ENCODE measurements around the gene CLCN6.

The CLCN6 gene

DNA sequence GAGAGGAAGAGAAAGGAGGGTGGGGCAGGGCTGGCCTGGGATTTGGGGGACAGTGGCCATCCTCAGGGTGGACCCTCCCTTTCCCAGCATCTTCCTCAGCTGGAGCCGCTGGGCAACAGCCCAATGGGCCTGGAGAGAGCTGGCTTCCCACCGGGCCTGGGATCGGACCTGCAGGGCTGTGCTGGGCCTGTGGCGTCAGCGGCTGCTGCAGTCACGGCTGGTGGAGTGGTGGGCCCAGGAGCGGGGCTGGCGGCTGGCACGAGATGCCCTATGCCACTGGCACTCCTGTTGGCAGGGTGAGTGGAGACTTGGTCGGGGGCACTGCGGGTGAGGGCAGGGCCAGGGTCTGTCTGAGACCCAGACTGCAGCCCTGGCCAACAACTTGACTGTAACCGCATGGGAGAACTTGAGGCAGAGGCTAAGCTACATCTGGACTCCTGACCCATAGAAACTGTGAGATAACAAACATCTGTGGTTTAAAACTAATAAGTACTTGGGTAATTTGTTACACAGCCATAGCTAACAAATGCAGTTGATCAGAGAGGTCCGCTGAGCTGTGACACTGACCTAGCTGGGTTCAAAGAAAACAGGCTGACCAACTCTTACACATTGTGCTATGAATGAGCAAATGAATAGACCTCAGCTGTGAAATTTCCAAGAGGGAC, 26.1 kb upstream of the CLCN6 start:
- DNase-seq = no peak

DNA sequence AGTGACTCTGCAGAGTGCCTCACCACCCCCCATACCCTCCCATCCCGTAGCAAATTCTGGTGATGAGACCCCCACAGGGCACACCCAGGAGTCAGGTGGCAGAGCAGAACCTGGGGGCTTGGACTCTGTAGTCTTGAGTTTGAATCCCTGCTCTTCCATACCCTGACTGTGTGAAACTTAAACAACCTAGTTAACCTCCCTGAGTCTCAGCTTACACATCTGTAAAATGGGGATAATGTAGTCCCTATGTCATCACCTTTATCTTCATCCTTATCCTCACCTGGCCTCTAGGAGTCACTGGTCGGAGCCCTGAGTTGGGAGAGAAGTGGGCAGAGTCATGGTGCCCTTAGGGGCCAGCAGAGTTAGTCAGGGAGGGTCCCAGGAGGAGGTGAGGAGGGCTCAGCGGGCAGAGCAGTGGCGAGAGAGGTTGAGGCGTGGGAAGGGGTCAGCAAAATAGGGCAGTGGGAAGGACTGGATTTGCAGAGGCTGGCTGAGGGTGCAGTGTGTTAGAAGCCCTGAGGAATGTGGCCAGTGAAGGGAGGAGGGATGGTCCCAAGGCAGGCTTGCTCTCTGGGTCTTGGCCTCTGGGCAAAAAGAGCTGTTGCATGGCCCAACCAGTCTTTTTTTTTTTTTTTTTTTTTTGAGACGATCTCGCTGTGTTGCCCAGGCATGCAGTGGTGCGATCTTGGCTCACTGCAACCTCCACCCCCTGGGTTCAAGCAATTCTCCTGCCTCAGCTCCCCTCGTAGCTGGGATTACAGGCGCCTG, 25.4 kb upstream of the CLCN6 start:
- no peak for DNase-seq

DNA sequence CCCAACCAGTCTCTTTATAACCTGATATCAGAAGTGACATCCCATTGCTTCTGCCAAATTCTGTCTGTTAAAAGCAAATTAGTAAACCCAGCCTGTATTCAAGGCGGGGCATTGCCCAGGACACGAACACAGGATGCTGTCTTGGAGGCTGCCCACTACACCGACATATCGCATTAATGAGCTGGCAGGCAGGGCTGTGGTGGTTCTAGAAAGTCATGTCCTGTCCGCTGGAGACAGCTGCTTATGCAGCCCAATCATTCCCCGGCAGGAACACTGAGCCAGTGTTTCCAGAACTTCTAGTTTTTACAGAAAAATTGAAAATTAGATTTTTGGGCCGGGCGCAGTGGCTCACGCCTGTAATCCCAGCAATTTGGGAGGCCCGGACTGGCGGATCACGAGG, 24.7 kb upstream of the CLCN6 start:
- no peak for DNase-seq

DNA sequence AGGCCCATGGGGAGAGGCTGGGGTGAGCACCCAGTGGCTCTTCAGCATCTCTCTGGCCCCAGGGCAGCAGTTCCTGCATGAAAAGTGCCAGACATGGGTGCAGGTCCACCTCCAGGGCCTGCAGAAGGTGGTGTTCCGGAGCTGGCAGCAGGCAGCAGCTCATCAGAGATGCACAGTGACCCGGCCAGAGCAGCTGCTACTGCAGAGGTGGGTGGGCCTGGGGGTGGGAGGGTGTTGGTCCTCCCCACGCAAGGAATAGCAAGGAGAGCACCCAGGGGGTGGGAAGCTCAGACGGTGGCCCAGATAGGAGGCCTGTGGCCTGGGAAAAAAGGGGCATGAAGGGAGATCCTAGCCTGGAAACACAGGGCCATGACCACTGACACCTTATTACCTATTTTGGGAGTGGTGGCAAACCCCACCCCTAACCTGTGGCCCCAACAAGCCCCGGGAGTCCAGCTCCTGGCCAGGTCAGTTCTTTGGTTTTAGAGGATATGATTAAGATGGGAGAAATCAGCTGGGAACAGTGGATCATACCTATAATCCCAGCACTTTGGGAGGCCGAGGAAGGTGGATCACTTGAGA, 23.8 kb upstream of the CLCN6 start:
- no peak for DNase-seq

DNA sequence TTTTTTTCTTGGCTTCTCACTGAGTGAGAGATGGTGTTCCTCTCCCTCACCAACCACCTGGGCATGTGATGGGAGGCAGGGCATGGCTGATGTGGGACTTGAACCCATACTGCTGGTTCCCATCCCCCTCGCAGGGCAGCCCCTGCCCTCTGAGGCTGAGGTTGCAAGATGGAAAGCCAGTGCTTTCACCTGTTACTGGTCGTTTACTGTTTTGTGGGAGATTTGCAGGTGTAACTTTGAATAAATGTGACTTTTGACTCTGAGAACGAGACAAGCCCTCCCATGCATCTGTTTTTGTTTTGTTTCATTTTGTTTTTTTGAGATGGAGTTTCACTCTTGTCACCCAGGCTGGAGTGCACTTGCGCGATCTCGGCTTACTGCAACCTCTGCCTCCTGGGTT, 22.4 kb upstream of the CLCN6 start:
- no peak for DNase-seq

DNA sequence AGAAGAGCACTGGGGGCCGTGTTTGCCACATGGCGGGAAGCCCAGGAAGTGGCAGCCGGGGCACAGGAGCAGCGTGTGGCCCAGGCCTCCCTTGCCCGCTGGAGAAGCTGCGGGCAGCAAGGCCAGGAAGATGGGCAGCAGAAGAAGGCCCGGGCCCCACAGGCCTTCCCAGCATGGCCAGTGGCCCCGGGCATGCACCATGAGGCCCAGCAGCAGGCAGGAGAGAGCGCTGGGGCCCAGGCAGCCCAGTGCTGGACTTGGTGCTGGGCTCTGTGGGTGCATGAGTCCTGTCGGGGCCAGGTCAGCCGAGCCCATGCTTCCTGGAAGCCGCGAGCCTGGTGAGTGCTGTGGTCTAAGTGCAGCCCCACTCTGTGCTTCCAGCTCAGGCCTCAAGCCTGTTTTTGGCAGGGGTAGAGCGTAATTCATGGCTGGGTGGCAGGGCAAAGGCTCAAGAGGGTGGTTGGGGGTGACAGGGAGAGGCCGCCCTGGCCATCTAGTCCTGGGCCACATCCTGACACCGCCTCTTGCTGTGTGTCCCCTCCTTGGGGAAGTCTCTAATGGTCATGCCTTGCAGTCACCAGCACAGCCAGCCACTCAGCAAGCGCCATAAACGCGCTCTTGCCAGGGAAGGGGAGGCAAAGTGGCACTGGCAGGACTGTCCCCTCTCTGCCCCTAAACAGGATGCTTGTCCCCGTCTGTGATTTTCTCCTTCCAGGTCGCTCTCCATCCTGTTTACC, 21.6 kb upstream of the CLCN6 start:
- DNase-seq = no peak

DNA sequence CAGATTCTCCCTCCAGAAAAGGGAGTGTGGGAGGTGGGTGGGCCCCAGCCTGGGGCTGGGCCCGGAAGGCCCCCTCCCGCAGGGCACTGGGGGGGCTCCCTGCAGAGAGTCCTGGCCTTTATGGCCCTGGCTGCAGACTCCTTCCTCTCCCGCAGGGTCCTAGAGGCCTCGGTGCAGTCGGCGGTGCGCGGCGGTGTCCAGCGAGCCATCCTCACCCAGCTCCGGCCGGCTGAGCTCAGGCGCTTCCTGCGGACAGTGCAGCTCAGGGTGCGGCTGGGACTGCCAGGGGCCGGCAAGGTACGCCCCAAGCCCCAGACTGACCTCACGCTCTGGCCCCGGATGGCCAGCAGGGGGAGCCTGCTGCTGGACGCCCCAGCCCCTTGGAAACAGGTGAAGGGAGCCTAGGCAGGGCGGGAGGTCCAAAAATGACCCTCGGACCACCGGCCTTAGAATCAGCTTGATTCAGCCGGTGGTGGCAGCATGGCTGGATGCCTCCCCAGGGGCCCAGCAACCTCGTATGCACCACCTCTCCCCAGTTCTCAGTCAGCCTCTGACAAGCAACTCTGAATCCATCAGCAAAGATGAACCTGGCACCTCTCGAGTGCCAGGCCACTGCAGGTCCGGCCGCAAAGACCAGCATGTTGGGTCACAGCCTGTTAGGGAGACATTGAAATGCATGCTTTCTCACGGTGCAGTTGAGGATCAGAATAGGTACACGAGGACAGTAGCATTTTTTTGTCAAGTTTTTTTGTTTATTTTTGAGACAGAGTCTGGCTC, 20.8 kb upstream of the CLCN6 start:
- peak; percentile 56 for DNase-seq

DNA sequence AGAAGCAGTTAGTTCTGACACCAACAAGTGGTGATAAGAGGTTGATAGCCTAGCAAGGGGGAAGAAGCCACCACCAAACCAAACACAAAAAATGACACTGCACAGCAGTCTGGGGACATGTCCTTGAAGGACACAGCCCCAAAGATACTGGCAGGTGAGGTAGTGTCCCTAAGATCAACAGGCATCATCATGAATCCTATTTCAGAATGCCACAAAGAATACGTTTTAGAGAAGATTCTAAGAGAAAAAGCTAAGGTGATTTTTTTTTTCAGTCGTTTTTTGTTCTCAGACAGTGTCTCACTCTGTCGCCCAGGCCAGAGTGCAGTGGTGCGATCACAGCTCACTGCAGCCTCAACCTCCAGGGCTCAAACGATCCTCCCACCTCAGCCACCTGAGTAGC, 19.8 kb upstream of the CLCN6 start:
- no peak for DNase-seq

DNA sequence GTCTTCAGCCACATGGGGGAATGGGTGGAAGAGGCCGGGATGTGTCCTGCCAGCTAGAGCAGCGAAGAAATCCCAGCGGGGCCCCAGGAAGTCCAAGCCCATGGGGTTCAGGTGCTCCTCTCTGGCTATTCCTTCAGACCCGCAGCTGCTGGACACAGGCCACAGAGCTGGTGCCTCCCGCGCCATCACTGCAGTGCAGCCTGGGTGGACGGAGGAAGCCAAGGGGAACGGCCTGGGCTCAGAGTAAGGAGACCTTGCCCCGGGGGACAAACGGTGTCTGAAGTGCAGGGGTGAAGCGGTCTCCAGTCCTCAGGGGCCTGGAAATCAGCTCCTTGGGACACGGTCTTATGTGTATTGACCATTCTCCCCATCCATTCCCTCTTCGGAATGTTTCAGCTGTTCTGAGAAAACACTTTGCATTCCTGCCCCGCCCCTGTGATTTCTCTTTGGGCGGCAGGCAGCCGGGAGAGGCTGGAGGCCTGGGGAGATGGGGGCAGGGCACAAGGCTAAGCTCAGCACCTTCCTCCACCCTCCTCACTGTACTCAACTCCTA, 18.7 kb upstream of the CLCN6 start:
- no peak for DNase-seq

DNA sequence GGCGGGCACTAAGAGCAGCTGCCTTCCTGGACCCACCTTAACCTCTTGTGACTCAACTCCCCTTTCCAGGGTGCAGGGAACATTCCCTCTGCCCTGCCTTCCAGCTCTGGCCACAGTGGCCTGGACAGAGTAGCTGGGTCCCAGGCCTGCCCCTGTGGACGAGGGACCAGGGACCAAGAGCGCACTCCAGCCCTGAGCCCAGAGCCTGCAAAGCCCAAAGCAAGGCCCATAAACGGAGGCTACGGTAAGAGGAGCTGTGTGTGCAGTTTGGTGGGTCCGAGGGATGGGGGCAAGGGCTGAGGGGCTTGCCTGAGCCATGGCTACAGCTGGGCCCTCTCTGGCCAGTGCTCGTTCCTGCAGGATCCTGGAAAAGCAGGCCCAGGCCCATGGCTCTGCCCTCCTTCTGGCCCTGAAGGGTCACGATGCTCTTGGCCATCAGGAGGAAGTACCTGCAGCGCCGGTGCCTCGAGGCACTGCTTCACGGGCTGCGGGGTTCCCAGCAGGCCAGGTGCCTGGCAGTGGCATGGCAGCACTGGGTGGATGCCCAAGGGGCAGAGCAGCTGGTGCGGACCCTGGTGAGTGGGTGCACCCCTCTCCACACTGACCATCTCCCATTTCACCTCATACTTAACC, 18.1 kb upstream of the CLCN6 start:
- no peak for DNase-seq

DNA sequence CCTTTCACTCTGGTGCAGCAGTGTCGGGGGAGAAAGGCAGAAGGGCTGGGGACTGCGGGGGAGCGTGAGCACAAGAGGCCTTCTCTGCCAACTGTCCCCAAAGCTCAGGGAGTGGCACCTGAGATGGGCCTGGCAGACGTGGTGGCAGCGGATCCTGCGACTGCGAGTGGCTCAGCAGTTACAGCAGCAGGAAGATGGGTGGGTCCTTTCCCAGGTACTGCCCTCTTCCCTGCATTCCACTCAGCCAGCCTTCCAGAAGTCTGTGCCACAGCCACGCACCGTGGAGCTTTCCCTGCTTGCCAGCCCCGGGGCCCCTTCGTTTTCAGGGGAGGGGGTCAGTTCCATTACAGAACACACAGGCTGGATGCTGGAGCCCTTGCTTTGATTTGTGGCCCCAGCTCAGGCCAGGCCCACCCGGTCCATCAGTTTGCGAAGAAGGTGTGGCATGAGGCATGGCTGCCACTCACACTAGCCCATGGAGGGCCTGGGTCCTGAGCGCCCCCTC, 17.4 kb upstream of the CLCN6 start:
- DNase-seq = no peak

DNA sequence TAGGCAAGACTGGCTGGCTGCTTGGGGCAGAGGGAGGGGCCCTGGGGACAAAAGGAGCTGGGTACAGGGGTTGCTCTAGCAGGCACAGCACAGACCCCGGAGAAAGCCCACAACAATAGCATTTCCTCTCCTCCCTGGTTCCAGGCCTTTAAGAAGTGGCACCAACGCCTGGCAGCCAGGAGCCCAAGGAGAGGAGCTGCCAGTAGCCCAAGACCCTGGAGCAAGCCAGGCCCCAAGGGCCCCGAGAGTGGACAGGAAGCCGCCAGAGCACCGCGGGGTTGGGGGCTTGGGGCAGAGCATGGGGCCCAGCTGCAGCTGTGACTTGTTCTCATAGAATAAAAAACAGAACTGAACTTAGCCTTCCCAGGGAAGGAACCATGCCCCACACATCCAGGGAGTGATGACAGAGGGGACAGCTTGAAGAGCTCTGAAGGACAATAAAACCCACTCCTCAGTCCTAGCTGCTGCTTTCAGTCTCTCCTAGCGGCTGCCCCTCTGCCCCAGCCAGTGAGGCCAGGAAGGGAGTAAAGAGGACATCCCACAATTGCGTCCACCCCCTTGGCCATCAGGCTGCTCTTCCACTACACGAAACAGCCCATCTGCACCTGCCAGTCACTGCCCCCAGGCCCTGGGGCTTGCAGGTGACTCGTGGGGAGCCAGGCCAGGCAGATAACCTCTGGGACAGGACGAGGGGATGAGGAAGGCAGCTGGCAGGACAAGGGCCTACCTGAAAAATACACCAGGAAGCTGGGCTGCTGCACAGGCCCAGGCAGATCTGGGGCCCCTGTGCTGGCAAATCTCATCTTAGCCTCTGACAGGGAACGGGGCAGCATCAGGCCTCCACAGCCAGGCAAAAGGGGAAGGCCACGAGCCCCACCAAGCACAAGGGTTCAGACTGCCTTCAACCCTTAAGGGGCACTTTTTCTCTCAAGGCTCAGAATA, 16.6 kb upstream of the CLCN6 start:
- no peak for DNase-seq

DNA sequence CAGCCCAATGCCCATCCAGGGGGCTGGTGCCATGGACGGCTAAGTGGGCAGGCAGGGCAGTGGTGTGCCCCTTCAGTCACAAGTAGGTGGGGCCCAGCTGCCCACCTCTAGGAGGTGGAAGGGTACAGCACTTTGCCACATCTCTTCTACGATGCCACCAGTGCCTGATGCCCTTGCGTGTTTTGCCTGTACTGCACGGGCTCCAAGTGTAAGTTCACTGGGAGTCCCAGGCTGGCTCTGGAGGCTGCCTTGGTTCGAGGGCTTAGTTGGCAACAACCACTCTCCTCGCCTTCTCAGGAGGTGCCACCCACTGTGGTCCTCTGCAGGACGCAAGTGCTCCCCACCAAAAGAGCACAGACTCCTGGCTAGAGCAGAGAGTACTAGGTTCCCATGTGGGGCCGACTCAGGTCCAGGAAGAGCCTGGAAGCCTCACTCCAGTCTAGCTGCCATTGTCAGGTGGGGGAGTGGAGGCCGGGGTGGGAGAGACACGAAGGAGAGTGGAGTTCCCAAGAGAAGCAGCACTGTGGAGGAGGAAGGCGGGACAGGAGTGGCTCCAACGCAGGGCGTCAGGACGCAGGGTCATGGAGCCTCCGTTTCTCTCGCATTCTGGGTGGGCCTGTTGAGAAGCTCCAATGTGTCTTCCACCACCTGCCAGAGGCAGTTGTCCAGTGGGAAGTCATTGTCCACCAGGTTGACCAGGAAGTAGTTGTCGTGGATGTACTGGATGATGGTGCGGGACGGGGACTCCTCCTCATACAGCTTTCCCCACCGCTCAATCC, 15.7 kb upstream of the CLCN6 start:
- DNase-seq = no peak

DNA sequence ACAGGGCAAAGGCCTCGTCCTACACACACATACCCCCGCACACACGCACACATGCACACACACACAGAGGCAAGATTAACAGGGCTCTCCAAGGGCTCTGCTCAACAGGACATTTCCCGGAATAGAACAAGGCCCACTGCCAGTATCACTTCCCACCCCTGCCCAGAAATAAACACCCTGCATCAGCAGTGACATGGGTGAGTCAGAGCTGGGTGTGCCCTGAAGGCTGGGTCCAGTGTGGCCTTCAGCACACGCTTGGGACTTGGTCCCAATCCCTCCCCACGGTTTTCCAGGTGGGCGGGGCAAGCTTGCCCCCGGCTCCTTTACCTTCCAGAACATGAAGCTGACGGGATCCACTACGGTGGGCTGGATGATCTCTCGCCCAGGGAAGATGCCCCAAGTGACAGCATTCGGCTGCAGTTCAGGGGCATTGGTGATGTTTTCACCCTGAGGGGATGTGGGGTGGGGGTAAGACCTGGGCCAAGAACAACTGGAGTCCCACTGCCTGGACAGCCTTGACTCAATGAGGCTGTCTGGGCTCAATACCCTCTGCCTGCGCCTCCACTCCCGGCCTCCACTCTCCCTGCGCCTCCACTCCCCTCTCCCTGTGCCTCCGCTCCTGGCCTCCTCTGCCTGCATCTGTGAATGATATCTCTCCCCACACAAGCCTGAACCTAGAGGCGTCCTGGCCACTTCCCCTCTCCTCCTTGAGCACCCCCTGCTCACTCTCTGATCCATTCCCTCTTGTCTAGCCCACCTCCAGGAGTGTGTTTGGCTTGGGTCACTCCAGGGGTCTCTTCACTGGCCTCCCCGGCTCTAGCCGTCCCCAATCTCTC, 14.9 kb upstream of the CLCN6 start:
- DNase-seq = no peak

DNA sequence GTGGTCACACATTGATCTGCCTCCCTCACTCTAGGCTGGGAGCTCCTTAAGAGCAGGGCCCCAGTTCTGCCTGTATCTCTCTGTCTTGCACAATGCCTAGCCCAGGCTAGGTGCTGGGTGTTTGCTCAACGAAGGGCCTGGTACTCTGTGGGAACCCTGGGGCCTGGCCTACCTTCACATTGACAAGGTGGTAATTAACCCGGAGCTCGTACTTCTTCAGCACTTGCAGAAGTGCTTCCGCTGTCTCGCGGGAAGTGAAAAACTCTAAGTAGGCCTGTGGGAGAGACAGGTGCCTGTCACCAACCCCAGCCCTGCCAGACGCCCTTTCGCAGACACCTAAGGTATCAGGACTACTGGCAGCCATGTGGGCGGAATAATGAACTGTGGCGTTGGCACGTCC, 13.9 kb upstream of the CLCN6 start:
- no peak for DNase-seq

DNA sequence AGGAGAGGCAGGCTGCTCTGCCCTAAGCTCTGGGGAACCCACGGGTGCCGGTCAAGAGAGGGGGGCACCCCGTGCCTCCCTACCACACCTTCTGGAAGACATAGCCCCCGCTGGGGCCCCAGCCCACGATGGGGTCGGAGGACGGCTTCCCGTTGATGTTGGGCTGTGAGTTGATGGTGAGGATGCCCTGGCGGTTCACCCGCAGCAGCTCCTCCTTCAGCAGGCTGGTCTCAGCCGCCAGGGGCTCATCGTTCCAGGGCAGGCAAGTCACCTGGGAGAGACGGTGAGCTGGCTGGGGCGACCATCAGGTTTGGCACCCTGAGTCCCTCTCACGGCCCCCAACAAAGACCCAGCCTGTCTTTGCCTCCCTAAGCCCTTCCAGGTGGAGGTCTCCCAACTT, 12.2 kb upstream of the CLCN6 start:
- DNase-seq = no peak

DNA sequence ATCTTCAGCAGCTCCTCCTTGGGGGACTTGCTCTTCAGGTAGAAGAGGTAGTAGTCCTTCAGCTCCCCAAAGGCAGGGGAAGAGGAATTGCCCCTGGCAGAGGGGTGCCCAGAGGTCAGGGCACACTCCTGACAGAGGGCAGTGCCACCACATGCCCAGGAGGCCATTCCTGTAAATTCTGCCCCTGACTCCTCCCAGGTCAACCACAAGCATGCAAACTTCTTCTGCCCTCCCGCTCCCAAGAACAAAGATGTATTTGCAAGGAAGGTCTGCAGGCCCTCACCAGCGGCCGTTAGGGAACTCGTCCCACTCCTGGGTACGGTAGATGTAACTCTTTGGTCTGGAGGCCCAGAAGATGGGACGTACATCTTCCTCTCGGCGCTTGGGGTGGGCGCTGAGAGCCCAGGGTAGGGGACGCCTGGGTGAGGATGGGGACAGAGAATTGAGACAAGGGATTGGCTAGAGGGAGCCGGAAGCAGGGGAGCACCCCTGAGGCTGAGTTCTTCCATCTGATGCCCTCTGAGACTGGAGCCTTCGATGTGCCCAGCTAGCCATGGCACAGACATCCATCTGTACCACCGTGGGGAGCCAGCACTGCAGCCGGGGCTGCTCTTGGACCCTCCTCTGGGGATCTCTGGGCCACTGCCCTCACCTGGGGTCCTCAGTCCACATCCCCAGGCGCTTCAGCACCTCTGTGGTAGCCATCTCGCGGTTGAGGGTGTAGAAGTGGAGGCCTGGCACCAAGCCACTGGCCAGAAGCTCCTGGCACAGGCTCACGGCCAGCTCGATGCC, 11.3 kb upstream of the CLCN6 start:
- no peak for DNase-seq

All from stimulated activated CD4-positive, alpha-beta T cell treated with anti-CD3 and anti-CD28 coated beads, Interleukin-15, amount 100 ng/mL, for 24 hours (primary cell).